Mucosa of gallbladder (tissue), 1 donor: ENCODE measurements around the gene CAMKK1. TPM values are rescaled to one million over a fixed set of nuclear protein-coding genes. Genes with fewer than 3 reads are reported as not detected.

Experiments used
- DNase-seq: peaks from one replicate; pipeline ENCODE4 v3.0.0-alpha.2; 2020; ENCODE audit warnings: low spot score
- total RNA-seq: library from RNA; stranded (reverse); gene quantifications from one replicate; pipeline ENCODE4 v1.2.1, GENCODE V29; 2021
- donor health status: DM: no; HTN: no; CAD: no.

Gene CAMKK1
- total RNA-seq, 1 donor from 2014 or later, result 6.6 TPM

DNA sequence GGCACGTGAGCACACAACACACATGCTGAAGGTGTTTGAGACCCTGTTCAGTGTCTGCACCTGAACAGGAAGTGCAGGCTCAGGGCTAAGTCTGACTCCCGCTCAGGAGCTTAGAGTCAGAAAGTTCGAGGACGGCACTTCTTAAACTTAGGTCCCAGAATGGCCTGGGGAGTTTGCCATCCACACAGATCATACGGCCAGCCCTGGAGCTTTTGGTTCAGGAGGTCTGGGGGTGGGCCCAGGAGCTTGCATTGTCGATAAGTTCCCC is 4.0 kb upstream of the CAMKK1 start:
- DNase-seq, result no peak

DNA sequence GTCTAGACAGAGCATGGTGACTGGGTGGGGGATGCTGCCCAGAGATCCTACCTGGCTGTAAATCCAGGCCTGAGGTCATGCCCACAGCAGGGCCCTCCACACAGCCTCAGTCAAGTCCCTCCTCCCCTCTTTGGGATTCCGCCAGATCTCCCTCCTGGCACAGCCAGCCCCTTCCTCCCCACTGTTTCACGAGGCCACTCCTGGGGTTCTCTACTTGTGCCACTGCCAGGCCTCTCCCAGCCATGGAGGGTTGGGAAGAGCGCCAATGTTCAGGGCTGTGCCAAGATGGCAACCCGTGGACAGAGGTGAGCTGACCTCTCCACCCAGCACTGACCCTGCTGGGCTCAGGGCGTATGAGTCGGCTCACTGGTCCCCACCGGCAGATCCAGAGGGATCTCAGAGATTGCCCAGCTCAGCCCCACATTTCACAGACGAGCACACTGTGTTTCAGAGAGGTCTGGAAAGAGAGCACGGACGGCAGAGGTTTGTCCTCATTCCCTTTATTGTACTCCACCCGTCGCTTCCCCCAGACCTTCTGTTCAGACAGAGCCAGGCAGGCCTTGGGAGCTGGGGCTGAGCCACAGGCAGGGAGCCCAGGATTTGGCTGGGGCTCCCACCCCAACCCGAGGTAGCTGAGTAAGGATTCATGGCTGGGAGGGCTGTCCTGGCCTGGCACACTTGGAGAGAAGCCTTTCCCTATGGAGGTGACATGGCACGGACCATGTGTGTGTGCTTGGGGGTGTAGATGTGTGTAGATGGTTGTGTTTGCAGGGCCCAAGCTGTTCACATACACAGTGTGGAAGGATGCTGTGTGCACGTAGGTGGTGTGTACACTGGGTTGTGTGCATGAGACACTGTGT is 3.5 kb upstream of the CAMKK1 start:
- DNase-seq, result no peak

DNA sequence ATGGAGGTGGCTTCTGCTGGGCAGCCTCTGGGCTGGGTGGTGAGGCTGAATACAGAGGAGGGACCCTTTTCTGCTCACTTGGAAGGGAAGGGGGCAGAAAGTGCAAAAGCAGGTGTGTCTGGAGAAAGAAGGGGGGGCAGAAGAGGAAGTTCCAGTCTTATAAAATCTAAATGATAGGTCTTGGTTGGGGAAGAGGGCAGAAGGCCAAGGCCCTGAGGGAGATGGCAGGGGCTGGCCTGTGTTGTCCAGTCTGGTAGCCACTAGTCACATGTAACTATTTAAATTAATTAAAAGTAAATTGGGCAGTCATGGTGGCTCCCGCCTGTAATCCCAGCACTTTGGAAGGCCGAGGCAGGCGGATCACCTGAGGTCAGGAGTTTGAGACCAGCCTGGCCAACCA is 2.5 kb upstream of the CAMKK1 start:
- no peak for DNase-seq

DNA sequence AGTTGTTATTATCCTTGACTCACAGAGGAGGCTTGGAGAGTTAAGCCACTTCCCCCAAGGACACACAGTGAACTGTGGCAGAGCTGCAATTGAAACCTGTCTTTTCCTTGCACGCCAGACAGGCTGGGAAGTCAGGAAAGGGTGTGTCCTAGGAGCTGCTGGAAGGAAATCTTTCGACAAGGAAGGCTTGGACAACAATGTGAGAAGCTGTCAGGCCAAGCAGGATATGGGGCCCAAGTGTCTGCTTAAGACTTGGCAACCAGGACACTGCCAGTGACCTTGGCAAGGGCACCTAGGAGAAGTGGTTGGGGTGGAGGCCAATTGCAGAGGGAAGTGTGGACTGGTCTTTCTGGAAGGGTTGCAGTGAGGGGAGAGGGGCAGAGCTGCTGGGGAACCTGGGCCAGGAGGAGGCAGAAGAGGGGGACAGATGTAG is 2.1 kb upstream of the CAMKK1 start:
- peak; percentile 64 for DNase-seq

DNA sequence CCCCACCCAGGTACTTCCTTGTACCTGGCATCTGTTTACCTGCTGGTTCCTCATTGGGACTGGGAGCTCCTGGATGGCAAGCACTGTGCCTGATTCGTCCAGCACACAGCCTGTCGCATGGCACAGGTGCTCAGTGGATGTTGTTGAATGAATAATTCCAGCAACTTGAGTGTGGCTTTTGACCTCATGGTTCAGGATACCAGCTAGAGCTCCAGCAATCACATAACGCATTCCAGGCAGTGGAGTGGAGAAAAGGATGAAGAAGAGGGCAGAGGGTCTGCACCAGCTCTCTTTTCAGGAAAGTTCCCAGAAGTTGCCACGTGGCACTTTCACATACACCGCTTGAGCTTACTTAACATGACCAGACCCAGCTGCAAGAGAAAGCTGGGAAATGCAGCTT is 1.3 kb upstream of the CAMKK1 start:
- DNase-seq, result no peak

DNA sequence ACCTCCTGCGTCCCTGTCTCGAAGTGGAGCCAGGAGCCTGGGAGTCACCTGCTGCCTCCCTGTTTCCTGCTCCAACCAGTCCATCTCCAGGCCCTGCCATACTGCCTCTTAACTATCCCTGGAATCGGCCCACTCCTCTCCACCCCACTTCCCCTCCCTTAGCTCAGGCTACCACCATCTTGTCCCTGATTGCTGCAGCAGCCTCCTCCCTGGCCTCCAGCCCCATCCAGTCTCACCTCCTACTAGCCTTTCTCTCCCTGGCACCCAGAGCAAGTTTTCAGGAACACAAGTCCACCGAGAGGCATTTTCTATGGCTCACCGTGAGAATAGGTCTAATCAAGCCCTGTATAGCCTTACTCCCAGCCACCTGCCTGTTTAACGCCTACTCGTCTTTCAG is 865 bp upstream of the CAMKK1 start:
- no peak for DNase-seq

DNA sequence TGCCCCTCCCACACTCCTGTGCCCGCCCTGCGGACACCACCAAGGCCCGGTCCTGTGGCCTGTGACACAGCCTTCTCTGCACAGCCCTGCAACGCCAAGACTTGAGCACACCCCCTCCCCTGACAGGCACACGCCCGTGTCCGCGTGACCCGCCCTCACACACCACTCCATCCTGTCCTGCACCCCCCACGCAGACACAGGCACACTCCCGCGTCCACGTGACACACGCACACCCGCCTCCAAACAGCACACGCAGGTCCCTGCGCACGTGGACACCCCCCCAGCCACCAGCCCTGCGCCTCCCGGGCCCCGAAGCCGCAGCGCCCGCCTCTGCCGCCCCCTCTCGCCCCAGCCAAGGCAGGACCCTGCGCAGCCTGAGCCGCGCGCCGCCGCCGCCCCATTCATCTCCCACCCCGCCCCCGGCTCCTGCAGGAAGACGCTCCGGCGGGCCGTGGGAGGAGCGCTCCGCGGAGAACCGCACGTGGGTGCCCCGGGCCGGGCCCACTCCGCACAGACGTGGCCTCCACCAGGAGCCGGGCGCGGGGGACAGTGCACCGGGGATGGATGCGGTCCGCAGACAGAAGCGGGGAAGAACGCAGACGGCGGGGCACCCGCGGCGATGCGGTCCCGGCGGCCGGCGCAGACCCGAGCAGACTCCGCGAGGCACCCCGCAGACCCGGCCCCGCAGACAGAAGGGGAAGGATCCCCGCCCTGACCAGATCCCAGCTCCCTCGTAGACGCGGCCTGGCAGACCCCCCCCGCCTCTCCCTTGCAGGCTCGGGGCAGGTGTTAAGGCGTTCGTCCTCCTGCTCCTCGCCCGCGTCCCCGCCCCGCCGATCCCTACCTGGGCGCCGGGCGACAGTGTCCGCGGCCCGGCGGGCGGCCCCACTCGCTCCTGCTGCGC is 506 bp downstream of the CAMKK1 start:
- DNase-seq, result peak; percentile 78

DNA sequence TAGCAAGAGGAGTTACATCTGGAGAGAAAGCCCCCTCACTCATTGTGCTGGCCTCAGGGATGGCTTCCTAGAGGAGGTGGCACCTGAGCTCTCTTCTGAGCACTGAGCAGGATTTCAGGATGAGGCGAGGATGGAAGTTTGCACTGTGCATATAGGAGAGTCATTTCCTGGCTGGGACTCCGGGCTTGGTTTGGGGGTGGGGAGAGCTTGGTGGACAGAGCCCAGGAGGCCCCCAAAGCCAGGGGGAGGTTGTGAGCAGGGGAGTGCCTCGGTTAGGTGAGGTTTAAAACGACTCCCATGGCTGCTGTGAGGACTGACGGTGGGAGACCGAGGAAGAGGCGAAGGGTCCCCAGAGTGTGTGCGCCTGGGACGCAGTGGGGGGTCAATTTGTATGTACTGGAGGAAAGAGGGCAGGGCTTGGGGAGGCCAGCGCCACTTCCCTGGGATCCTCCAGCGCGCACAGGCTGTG is 1.2 kb downstream of the CAMKK1 start:
- DNase-seq, result no peak

DNA sequence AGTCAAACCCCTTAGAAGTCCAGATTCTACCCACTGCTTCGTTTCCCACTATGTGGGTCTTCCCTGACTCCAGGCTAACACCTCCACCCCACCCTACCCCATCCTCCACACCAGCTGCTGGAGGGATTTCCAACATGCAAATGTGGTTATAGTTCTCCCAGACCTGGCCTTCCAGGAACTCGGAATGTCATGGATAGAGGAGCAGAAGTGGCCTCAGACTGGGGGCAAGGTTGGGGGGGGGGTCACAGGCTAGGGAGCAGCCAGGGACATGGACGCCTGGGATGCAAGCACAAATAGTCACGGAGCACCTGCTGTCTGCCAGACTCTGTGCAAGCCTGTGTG is 2.0 kb downstream of the CAMKK1 start:
- DNase-seq, result no peak

DNA sequence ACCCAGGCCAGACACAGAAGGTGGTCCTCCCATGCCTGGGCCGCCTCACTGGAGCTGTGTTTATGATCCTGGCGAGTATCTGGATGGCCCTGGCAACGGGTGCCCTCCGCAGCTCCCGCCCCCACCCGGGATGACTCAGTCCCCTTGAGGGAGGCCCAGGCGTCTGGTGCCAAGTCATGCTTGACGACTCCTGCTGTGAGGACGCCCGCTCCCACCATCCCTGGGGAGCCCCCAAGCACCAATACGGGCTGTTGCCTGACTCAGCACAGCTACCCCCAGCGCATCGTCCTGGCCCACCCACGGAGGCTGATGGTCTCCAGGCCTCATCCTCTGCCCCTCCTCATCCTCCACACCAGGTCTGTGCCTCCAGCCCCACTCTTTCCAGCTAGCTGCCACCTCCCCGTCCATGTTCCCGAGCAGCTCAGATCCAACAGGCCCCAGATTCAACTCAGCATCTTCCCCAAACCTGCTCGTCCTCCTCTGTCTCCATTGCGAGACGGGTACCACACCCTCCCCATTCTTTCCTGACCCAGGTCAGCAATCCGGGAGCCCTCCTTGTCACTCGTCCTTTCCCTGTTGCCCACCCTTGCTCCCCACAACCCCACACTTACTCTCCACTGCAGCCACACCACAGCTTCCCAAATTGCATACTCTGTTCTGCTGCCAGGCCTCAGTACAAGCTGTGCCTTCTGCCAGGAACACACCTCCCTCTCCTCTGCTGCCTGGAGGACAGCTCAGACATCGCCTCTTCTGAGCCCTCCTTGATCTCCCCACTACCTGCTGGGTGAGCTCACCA is 2.6 kb downstream of the CAMKK1 start:
- DNase-seq, result peak; percentile 62

DNA sequence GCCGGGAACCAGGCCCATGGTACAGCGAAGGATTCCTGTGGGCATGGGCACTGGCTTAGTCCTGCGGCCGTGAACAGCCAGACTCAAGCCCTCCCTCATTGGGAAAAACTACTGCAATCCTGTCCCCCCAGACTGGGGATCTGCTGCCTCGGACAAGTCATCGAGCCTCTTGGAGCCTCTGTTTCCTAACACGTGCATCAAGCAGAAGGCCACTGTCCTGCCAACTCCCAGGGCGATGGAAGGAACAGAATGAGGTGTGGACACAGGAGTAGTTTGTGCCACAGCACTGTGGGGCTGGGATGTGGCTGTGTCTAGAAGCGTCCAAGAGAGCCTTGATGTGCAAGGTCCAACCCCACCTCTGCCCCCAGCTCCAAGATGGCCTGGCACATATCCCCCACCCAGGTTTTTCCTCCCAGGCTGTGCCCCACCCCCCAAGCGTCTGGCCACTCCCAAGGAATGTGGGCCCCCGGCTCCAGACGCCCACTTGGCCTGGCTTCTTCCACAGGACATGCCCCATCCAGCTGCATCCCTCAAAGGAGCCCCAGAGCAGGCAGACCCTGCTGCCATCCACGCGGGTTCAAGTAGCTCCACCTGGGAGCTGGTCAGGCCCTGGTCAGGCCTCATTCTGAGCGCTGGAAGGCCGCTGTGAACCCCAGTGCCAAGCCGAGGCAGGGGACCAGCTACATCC is 3.4 kb downstream of the CAMKK1 start:
- DNase-seq, result no peak

DNA sequence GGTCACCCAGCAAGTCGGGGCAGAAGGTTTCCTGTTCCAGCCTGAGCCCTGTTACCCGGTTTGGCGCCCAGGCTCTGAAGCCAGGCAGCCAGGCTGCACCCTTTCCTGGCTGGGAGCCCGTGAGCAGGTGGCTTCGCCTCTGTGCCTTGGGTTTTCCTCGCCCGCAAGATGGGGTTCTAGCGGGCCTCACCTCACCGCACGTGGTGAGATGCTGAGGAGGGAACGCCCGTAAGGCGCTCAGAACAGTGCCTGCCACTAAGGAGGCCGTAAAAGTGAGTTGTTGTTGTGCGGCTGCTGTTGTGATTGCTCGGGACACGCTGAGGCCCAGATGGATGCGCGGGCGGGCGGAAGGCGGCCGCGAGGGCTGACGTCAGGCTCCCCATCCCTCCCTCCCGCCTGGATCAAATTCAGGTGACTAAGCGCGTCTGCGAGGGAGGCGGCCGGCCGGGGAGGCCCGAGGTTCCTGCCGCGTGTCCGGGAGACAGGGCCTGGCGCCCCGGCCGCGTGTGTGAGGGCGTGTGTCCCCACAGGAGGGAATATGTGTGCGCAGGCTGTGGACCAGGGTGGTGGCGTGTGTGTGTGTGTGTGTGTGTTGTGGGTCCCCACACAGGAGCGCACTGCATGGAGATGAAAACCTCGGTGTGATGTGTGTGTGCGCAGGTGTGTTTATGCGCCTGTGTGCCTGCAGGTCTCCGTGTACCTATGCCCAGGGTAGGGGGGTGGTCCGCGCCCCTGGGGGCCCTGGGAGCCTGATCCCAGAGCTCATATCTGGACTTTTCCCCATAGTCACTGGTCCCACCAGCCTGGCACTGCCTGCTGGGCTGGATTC is 4.3 kb downstream of the CAMKK1 start:
- DNase-seq, result peak; percentile 72

DNA sequence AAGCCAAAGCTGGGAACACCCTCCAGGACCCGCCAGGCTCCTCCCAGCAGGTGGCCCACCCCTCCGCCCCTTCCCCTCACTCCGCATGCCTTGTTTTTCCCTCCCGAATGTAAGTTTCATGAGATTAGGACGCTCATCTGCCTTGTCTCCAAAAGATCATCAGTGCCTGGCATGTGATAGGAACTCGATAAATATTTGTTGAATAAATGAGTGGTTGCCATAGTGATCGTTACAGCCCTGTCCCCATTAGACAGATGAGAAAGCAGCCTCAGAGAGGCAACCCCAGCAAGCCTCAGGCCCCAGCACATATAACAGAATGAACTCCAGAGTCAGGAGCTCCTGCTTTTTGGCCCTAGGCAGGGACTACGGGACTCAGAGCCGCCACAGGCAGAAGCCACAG is 5.0 kb downstream of the CAMKK1 start:
- no peak for DNase-seq

DNA sequence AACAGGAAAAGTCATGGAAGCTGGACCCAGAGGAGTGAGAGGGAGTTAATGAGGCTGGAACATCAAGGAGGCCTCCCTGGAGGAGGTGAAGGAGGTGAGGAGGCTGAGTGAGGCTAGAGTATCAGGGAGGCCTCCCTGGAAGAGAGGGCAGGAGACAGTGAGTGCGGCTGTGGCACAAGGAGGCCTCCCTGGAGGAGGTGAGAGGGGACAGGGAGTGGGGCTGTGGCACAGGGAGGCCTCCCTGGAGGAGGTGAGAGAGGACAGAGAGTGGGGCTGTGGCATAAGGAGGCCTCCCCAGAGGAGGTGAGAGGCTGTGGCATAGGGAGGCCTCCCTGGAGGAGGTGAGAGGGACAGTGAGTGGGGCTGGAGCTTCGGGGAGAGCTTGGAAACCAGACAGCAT is 5.5 kb downstream of the CAMKK1 start:
- no peak for DNase-seq

DNA sequence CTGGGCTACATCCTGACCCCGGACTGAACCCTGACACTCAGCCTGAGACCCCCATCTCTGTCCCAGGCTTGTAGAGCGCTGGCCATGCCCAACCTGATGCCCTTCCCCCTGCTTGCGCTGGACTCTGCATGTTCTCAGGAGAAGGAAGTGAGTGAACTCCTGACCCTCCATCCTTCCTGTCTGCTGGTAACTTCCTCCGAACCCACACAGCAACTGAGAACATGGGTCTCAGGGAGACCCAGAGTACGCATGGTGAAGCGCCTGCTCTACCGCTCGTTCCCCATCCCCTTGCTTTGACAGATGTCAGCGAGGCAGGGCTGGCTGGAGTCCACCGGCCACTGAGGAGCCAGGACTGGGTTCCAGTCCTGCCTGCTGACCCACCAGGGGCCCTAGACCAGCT is 6.1 kb downstream of the CAMKK1 start:
- DNase-seq, result peak; percentile 40

DNA sequence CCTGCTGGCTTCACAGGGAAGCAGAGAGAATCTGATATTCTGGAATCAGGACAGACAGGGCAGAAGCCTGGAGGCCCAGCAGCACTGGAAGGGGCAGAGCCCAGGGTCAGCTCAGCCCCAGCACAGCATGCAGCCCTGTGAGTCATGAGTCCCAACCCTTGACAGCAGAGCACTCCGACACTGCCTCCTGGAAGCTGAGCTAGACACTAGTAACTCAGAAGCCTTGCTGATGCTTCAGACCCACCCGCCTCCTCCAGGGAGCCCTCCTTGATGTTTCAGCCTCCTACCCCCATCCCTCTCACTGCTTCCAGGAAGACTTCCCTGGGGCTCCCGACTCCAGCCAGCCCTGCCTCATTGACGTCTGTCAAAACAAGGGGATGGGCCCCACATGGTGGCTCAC is 6.9 kb downstream of the CAMKK1 start:
- no peak for DNase-seq

DNA sequence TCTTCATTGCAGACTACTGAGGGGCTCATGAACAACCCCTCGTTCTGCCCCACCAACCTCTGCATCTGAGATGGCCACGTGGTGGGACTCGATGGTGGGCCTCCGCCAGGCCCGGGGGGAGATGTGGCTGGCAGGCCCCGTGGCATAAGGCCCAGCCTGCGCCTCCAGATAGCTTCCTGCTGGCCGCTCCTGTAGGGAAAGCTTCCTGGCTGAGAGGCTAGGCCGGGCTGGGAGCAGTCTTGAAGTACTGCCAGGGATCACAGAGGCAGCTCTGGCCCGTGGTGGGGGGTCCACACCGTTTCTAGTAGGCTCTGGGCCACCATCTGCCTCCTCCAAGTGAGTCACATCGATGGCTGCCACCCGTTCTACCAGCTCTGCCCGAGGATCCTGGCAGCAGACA is 7.6 kb downstream of the CAMKK1 start:
- DNase-seq, result no peak

DNA sequence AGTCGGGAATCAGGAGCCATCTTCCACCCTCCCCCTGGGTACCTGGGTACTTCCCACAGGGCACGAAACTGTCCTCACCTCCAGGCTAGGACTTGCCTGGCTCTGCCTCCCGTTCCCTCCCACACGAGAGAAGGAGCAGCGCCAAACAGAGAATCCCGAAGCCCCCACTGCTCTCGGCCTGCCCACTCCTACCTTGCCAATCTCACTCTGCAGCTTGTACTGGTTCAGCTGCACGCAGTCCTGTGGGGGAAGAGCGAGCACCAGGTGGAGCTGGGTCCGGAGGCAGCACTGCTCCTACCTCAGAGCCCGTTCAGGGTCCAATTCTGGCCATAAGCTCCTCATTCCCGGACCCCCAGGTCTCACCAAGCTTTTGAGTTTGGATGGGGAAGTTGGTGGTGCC is 8.7 kb downstream of the CAMKK1 start:
- DNase-seq, result no peak

DNA sequence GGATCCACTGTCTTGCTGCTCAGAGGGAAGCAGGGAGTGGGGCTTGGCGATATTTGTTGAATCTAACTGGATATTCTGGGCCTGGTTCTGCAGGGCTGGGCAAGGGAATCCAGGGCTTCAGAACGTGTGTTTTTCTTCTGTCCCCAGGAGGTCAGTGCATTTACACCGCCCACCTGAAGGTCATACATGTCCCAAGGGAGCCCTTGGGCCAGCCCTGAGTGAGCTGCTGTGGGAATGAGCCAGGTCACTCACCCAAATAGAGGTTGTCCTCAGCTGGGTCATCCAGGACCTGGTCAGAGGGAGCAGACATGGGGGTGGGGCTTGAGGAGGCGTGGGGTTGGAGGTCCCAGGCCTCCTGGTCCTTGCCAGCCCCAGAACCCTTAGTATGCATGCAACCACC is 10.6 kb downstream of the CAMKK1 start:
- DNase-seq, result no peak

DNA sequence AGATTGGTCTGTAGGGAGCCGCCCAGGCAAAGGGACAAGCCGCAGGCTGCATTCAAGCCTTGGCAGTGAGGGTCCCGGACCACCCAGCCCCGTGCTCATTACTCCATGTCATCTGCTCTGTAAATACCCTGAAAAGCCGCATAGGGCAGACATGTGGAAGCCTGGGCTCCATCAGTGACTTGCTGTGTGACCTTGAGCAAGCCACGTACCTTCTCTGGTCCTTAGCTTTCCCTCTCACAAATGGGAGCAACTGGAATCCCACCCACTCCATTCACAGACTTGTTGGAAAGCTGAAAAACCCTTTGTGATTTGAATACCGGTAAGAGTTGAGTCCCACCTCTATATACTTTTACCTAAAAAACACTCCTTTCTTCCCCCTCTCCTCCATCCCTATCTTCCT is 11.9 kb downstream of the CAMKK1 start:
- no peak for DNase-seq
